SH-SY5Y (cell line): ENCODE results near the gene JMJD7.

Source experiments
- GATA2 ChIP-seq: IDR thresholded peaks from 2 replicates; pipeline ENCODE4 v1.6.1; 2011; ENCODE audit warnings: mild to moderate bottlenecking, low read depth, low read length
- GATA3 ChIP-seq: IDR thresholded peaks from 2 replicates; pipeline ENCODE4 v1.6.1; 2011; ENCODE audit warnings: low read depth, mild to moderate bottlenecking, low read length, moderate library complexity

DNA sequence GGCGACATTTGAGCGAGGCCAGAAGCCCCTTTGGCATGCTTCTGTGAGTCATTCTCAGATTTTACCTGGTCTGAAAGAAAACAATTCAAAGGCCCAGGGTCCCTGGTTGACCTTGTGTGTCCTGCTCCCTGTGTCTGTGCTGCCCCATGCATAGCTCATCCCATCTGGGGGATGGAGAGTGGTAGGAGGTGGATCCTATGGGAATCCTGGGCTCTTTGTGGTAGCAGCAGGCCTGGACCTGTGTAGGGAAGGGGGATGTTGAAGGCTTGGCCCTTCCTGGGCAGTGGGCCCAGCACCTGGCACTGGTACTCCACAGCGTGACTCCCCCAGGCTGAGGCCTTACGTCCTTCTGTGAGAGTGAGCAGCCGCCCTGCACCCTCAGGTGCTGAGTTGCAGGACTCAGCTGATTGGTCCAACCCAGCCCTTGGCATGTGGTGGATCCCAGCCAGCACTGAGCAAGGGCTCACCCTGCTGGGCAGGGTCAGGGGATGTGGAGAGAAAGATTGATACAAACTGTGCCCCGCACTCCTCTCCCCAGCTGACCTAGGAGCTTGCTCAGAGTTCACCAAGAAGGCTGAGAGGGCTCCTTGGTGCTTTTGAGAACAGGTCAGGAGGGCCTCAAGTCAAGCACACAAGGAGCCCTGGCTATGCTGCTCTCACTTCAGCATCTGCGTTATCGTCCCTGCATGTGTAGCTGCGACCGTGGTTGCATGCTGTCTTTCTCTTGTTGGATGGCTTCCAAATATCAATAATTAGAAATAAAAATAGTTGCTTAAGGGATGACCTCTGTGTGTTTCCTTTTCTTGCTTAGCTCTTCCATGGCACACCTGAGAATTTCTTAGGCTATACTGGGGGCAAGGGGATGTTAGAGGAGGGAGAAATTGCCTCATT lies 21.4 kb upstream of the JMJD7 start:
- TF ChIP-seq GATA3 (no peak), GATA2 (no peak)
